ENCODE data around the gene PLAAT3.
"Not testable (repeated sequence)": the region's sequence is repeated elsewhere in the genome, so short reads cannot be mapped to it uniquely, and the experiment has no call there.

The PLAAT3 gene

DNA sequence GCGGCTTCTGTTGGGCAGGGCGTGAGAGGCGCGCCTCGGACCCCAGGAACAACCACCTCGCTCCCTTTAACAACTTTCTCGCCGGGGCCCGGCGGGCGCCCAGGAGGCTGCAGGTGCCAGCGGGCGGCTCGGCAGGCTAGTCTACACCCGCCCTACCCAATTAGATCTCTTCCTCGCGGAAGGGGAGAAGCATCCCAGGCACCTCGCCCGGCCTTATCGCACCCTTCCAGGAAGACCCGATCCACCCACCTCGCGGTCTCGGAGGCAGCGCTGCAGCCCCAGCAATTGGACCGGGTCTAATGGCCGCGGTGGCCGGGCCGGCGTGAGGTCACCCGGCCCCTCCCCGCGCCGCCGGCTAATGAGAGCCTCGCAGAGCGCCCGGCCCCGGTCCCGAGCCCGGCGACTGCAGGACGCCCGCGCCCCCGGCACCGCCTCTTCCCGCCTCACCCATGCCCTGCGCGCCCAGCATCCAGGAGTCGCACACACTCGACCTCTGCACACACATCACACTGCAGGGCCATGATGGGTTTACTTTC lies at the start of gene PLAAT3:
Gene PLAAT3 (minus strand): TSS at position 298 of the 536 bp plus-strand sequence. CDS start 419 bp downstream, outside the sequence.
- no peak for DNase-seq

- no peak for DNase-seq
Observed at GRCh38 chr11:63663809-63664208, 49.6 kb upstream of the PLAAT3 start.

GRCh38 chr11:63660972-63661371 lies 46.7 kb upstream of the PLAAT3 start:
- DNase-seq = no peak

DNA sequence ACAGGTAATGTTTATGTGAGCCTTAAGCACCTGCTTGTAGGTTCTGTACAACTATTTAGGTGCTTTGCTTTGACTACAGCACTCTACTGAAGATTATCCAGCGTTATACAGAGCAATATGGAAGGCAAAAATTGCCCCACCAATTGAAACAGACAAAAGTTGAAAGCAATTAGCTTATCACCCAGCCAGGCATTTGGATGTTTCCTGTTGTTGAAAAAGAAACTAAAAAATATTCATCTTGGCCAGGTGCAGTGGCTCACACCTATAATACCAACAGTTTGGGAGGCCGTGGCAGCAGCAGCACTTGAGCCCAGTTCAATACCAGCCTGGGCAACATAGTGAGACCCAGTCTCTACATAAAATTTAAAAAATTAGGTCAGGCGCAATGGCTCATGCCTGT lies 38.4 kb upstream of the PLAAT3 start:
- no peak for DNase-seq

DNA sequence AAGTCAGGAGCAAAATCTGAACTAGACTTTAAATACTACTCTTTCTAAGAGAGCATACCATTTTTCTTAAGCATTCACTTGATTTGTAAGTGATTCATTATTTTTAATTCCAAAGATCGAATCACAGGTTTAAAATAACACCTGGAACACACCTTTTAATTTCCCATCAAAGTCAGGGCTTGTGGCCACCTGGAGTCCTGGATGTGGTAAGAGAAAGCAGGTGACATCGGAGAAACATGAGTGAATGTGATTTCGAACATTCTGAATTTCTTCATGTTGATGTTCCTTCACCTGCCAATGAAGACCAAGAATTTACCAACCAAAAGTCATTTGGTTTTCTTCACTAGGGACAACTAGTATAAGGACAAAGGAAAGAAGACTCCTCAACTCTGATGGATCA lies 29.0 kb upstream of the PLAAT3 start:
- no peak for DNase-seq

GRCh38 chr11:63641727-63642126 lies 27.5 kb upstream of the PLAAT3 start:
- no peak for DNase-seq

GRCh38 chr11:63639199-63639832 lies 25.1 kb upstream of the PLAAT3 start:
- peak; percentile 64 to 68 for DNase-seq

- not testable (repeated sequence) for DNase-seq
Observed at GRCh38 chr11:63638436-63638835, 24.2 kb upstream of the PLAAT3 start.

- DNase-seq = peak; percentile 68 to 83
Observed at GRCh38 chr11:63635762-63636465, 21.7 kb upstream of the PLAAT3 start.

DNA sequence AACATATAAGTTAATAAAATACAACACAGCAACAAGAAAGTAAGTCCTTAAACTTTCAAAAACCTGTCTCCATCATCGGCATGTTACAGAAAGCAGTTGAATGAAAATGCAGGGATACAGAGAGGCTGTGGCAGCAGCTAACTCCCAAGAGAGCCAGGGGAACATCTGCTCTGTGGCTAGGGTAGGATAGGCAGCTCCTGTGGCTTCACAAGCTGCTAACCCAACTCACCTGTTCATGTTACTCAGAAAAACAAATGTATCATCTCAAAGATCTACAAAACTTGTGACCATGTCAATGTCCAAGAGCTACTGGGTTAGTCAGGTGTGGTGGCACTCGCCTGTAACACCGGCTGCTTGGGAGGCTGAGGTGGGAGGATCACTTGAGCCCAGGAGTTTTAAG lies 15.2 kb upstream of the PLAAT3 start:
- no peak for DNase-seq

DNA sequence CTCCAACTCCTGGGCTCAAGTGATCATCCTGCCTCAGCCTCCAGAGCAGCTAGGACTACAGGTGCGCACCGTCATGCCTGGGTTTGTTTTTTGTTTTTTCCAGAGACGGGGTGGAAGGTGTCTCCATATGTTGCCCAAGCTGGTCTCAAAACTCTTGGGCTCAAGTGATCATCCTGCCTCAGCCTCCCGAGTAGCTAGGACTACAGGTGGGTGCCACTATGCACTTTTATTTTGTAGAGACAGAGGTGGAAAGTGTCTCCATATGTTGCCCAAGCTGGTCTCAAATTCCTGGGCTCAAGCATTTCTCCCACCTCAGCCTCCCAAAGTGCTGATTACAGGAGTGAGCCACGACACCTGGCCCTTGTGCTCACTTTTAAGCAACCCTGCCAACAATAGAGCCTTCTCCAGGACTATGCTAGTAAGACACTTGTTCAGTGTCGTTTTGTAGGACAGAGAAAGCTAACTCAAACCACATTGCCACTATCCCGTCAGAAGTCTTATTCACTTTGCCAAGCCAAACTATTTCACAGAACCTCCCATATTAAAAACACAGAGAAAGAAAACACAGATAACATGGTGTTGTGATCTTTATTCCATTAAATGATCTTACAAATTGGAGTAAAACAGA lies 9.4 kb upstream of the PLAAT3 start:
- no peak for DNase-seq

GRCh38 chr11:63622323-63622722 lies 8.1 kb upstream of the PLAAT3 start:
- DNase-seq = no peak

- DNase-seq = peak; percentile 13 to 31
Observed at GRCh38 chr11:63621071-63621470, 6.8 kb upstream of the PLAAT3 start.

GRCh38 chr11:63619967-63620366 lies 5.7 kb upstream of the PLAAT3 start:
- DNase-seq = no peak

- not testable (repeated sequence) for DNase-seq
Observed at GRCh38 chr11:63617686-63618085, 3.5 kb upstream of the PLAAT3 start.

DNA sequence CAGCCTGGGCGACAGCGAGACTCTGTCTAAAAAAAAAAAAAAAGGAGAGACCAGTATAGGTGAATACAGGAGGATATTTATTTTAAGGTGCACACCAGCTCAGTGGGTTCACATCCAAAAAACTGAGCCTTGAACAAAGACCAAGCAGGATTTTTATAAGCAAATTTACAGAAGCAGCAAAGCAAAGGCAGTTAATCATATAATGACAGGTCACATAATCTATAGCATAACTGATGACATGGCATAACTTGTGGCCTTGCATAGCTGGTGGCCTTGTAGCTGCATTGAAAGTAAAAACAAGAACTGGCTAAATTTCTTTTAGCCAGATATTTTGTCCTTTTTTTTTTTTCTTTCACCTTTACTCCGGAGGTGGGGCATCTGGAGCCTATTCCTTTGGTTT lies 2.7 kb upstream of the PLAAT3 start:
- no peak for DNase-seq

DNA sequence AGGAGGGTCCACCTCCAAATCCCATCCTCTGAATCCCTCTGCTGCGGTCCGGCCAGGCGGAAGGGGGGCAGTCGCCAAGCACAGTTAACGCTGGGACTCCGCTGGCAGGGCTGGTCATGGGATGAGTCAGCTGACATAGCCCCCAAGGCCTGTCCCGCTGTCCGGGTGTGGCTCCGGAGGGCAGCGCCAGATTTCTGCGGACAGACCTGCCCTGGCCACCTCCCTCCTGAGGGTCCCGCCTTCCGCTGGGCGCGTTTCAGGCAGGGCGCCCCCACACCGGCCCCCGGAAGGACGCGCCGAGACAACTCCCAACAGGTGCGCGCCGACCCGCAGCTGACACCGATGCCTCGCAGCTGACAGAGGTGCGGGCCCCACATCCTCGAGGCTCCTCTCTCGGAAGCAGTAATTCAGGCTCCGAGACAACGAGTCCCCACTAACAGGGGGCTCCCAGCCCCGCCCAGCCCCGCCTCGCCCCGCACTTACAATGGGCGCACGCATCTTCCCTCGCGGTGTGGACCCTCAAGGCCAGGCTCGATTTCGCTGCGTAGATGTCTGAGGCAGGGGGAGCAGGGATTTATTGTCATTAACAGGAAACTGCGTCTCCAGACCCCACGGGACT lies 607 bp downstream of the PLAAT3 start:
- DNase-seq = no peak

DNA sequence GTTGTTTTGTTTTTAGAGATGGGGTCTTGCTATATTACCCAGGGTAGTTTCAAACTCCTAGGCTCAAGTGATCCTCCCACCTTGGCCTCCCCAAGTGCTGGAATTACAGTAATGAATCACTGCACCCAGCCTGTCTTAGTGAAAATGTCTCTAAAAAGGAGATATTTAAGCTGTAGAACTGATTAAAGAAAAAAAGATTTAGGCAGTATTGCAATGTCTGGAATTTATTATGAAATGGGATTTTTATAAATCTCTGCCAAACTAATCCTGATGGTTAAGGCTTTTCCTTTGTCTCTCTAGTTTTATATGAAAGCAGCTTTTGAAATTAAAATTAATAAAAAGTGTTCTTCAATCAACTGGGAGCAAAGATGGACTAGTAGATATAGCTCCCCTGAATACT lies 2.1 kb downstream of the PLAAT3 start:
- no peak for DNase-seq

GRCh38 chr11:63611395-63611747 lies 2.9 kb downstream of the PLAAT3 start:
- no peak for DNase-seq

GRCh38 chr11:63610604-63611394 lies 3.4 kb downstream of the PLAAT3 start:
- no peak for DNase-seq

DNA sequence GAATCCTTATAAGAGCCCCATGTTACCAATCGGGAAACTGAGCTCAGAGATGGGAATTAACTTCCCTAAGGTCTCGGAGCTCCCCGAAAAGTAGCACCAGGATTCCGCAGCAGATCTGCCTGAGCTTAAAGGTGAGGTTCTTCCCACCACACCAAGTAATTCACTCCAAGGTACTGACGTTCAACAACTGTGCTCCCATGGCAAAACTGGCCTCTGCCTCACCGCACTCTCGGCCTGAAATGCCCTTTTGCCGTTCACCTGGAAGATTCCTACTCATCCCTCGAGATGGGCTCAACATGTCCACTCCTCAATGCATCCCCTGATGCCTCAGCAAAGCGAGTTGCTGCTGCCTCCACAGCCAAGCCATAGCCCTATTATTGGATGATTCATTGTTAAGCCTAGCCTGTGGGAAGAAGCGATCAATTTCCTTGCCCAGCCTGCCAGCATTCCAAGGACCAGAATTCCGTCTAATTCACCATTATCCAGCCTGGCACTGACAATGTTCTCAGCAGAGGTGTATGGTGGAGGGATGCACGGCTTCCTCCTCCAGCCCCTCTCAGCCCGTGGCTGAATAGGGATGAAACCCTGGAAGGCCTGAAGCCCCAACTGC lies 4.2 kb downstream of the PLAAT3 start:
- DNase-seq = no peak

- DNase-seq = no peak
Observed at GRCh38 chr11:63609536-63609935, 4.7 kb downstream of the PLAAT3 start.

Measured in Kasumi-1 (cell line).